Stimulated activated CD4-positive, alpha-beta T cell treated with anti-CD3 and anti-CD28 coated beads, Interleukin-2, amount 100 ng/mL, for 4 hours (primary cell): ENCODE data around the gene GAST.

ENCODE experiments used
- DNase-seq: peaks from one replicate; pipeline ENCODE4 v3.0.0-alpha.2; 2020; ENCODE audit warnings: low read depth

The GAST gene

DNA sequence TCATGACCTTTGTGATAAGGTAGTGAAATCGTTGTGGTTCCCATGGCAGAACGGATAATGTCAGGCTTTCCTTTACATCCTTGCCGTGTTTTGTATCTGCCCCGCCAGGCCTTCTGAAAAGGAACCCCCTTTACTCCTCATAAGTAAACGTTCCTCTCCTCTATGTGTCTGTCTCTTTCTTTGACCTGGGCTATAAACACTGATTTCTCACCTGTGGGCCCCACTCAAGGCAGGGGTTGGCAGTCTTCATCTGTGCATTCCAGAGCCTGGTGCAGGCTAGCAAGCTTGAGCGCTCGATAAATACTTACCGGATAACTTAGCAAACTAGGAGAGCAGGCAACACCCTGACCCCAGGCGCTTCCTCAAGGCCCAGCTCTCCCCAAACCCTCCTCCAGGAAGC is 29.6 kb downstream of the GAST start:
- no peak for DNase-seq

DNA sequence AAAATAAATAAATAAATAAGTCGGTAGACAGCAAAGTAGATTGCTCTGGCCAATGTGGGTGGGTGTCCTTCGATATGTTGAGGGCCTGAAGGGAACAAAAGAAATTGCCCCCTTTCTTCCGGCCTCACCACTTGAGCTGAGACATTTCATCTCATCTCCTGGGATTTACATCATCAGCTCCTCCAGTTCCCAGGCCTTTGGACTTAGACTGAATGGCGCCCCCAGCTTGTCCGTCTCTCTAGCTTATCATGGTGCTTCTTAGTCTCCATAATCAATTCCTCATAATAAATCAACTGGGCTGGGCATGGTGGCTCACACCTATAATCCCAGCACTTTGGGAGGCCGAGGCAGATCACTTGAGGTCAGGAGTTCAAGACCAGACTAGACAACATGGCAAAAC is 36.1 kb downstream of the GAST start:
- DNase-seq: no peak

DNA sequence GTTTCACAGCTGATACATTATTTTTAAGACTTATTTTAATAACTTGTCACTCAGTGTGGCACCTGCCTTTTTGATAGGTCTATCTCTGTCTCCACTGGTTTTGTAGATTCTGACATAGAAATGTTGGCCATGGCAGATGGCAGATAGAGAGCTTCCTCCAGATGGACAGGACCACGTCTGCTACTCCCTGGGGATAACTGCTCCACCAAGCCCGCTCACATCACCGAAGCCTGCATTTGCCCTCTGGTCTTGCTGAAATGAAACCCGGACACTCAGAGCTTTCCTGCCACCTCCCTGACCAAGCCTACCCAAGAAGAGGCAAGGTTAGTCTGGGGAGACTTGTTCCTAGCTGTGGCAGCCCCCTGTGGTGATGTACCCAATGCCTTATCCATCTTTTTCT is 38.7 kb downstream of the GAST start:
- no peak for DNase-seq

DNA sequence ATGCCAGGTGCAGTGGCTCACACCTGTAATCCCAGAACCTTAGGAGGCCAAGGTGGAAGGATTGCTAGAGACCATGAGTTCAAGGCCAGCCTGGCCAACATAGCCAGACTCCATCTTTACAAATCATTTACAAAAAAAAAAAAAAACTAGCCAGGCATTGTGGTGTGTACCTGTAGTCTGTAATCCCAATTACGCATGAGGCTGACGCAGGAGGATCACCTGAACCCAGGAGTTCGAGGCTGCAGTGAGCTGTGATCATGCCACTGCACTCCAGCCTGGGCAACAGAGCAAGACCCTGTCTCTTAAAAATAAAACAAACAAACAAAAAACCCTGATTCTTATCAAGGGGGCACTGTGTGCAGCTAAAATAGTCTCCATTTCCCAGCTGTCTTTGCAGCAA is 39.2 kb downstream of the GAST start:
- DNase-seq: no peak

DNA sequence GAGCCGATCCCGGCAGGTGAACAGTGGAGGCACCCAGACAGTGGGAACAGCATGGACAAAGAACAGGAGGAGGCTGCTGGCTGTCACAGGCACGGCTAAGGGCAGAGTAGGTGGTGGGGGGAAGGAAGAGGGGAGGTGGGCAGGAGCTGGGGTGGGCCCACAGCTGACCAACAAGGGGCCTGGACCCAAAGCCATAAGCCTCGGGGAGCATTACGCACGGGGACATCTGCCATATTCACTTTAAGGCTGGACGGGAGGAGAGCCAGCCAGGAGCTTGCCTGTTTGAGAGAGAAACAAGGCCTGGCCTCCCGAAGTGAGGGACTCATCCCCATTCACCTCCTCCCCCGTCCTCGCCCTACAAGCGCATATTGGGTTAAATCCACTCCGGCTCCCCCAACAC is 41.9 kb downstream of the GAST start:
- no peak for DNase-seq

DNA sequence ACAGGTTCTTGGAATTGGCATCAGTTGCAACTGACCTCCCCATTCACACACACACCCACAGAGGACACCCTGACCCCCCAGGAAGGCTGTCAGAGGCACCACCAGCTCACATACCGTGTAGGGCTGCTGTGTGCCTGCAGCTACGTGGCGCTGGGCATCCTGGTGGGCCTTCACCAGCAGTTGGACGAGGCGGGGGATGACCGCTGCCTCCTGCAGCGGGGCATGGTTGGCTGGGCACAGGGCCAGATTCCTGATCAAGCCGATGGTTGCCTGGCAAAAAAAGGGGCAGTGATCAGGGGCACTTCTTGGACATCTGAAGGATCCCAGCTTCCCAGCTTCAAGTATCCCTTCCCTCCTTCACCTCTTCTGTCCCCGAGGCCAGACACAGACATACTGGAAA is 46.5 kb downstream of the GAST start:
- DNase-seq: no peak

DNA sequence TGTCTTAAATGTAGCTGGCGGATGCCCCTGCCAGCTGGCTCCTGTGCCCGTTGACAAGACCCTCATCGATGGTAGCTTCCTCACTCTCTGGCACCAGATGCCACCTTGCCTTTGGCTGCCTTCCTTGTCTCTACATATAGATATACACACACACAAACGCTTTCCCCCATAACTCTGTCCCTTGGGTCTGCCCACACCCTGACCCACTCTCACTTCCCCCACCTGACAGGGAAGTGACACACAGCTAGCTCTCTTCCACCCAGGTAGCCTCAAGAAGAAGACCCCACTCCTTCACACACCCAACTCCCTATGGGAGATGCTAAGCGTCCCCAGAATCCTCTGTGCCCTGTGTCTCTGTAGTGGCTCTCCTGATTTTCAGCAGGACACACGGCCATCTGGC is 48.7 kb downstream of the GAST start:
- DNase-seq: no peak

DNA sequence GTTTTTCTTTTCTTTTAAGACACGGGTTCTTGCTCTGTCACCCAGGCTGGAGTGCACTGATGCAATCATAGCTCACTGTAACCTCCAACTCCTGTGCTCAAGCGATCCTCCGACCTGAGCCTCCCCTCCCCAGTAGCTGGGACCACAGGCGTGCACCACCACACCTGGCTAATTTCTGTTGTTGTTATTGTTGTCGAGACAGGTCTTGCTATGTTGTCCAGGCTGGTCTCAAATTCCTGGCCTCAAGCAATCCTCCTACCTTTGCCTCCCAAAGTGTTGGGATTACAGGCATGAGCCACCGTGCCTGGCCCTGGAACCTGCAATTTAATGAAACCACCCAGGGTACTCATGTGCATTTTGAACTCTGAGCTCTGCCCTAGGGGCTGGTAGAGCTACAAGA is 50.3 kb downstream of the GAST start:
- DNase-seq: no peak

DNA sequence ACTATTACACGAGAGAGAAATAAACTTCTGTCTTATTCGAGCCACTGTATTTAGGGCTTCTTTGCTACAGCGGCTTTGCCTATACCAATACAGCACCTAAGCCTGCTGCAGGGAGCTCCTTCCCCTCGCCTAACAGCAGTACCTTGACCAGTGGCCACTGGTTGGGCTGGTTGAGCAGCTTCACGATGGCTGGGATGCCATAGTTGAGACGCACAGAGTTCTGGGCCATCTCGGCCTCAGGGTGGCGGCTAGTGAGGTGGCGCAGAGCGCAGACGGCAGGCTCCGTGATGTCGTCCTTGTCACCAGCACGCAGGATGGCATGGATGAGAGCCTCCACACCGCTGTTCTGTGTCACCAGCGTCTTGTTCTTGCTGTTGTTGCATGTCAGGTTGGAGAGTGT is 50.7 kb downstream of the GAST start:
- DNase-seq: no peak

DNA sequence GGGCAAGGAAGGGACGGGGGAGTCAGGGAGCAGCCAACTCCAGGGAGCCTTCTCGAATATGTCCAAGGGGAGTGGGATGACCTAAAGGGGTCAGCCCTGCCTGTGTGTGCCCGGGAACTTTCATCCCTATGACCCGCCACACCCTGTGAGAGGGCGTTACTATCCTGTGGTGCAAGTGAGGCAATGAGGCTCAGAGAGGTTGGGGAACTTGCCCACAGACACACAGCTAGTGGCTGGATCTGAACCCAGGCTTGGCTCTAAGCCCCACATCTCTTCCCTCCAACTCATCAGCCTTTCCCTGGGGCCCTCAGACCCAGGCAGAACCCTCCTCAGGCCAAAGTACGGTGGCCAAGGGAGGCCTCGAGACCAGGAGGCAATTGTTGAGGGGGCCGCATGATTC is 51.2 kb downstream of the GAST start:
- DNase-seq: no peak
